Activated CD8-positive, alpha-beta memory T cell treated with anti-CD3 and anti-CD28 coated beads, Interleukin-2, amount 10 ng/mL, durations not matched to agents 7 days and 5 days (primary cell): ENCODE data around the gene RAB35. TPM values are rescaled to one million over a fixed set of nuclear protein-coding genes. Genes with fewer than 3 reads are reported as not detected.
A peak's percentile ranks its signal among the peaks of the same experiment; 100 is the strongest.

ENCODE experiments used
- ATAC-seq: fragments of 150-1000 bp; cut with Tn5 transposase; one replicate; pipeline ENCODE4 v1.10.0; 2021; ENCODE audit warnings: moderate library complexity
- CTCF ChIA-PET: fragments of 350-600 bp; sonication (Branson Sonifier 250); formaldehyde crosslinking; loops from one replicate; lab custom pipeline; 2021; ENCODE audit warnings: antibody characterized with exemption; lab: Charles Lee
- DNase-seq: peaks from one replicate; pipeline ENCODE4 v3.0.0-alpha.2; 2020
- H3K27ac Mint-ChIP-seq: one replicate; pipeline ENCODE4 v1.8.0; 2021; ENCODE audit warnings: mild to moderate bottlenecking, mixed read lengths
- H3K27me3 Mint-ChIP-seq: one replicate; pipeline ENCODE4 v1.8.0; 2021; ENCODE audit warnings: mixed read lengths
- H3K36me3 Mint-ChIP-seq: one replicate; pipeline ENCODE4 v1.8.0; 2021; ENCODE audit warnings: mild to moderate bottlenecking, mixed read lengths
- H3K4me1 Mint-ChIP-seq: one replicate; pipeline ENCODE4 v1.8.0; 2021; ENCODE audit warnings: mixed read lengths
- H3K4me3 Mint-ChIP-seq: one replicate; pipeline ENCODE4 v1.8.0; 2021; ENCODE audit warnings: mild to moderate bottlenecking, moderate library complexity, mixed read lengths
- H3K9me3 Mint-ChIP-seq: one replicate; pipeline ENCODE4 v1.8.0; 2022; ENCODE audit warnings: low read depth, mixed read lengths
- total RNA-seq, 2 experiments: library from RNA; stranded (reverse); gene quantifications; one replicate each; pipeline ENCODE4 v1.2.3, GENCODE V29; 2021

The RAB35 gene
- total RNA-seq, 2 experiments from 2014 or later = 63.7 to 81.3 TPM

DNA sequence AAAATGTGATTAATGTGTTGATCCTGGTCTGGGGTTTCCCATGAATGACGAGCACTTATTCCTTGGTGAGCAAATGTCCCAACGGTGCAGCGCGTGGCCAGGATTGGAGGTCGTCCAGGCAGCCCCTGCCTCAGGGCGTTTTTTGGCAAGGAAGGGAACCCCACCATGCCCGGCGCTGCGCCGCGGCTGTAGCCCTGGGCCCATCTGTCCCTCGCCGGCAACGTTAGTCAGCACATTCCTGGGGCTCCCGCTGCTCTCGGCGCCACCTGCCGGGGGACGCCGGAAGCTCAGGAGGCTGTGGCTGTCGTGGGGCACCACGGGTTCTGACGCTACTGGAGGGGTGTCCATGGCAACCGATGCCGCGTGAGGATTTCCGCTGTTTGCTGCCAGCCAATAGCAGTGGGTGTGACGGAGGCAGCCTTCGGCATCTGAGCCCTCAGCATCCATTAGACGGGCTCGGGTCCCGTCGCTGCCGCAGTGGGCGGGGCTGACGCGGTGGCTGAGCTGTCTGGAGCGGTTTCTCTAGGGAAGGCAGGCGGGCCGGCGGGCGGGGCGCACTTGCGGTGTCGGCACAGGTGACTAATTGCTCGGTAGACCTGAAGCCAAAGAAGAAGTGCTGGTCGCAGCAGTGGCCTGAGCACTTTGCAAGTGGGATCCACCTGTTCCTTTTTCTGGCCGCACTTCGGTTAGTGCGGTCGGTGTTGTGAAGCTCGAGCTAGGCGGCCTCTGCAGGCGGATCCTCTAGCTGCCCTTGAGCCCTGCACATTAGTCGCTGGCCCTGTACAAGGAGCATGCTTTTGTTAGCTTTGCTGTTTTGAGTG is 29.5 kb downstream of the RAB35 start:
- H3K9me3 Mint-ChIP-seq = no peaks in the 10 kb centered on the region
- H3K4me3 Mint-ChIP-seq = peak overlapping the region; percentile 70
- ATAC-seq = peak; percentile 95
- CTCF ChIA-PET = interaction anchor here (0.7 to 2.1 kb wide), 31 partner anchors 9 to 1801 kb away, joined by 3 to 26 read pairs (median 3); partner anchors contain the start of genes BICDL1, PSMD9, RAB35 and RPLP0
- H3K27ac Mint-ChIP-seq = peak overlapping the region; percentile 84
- peak; percentile 100 for DNase-seq
- peaks cover 24% of the 10 kb centered on the region for H3K36me3 Mint-ChIP-seq
- H3K4me1 Mint-ChIP-seq = peaks cover 46% of the 10 kb centered on the region
- no peaks in the 10 kb centered on the region for H3K27me3 Mint-ChIP-seq

DNA sequence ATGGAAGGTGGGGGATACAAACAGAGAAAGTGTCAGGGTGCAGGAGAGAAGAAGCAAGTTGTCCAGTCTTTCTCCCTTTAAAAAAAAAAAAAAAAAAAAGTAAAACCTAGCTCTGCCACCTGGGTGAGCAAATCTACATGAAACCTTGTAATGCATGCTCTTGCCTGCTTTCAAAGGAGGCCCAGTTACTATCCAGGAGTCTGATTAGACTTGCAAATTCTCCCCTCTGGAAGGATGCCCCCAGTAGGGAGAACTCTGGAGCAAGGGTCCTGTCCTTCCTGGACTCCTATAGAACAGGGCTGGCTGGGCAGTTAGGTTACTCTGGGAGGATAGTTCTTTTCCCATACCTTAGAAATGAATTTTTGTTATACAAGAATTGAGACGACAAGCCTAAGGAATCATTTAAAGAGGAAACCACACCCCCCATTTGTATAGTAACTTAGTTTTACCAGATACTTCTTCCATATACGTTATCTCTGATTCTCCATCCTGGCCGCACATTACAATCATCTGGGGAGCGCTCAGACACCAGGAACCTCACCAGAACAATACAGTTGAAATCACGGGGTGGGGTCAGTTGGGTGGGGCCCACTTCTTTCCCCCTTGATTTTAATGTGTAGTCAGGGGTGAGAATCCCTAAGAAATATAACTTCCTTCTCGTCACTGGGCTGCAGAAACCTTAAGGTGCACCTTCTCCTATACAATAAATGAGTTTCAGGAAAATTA is 30.5 kb downstream of the RAB35 start:
- H3K4me3 Mint-ChIP-seq = no peak overlapping the region
- H3K4me1 Mint-ChIP-seq = peaks cover 46% of the 10 kb centered on the region
- CTCF ChIA-PET = interaction anchor here (0.6 to 2.1 kb wide), 14 partner anchors 15 to 142 kb away, joined by 3 to 26 read pairs (median 6); partner anchors contain the start of genes BICDL1 and RAB35
- no peaks in the 10 kb centered on the region for H3K9me3 Mint-ChIP-seq
- H3K27ac Mint-ChIP-seq = peak overlapping the region; percentile 84
- DNase-seq = no peak
- no peak for ATAC-seq
- peaks cover 27% of the 10 kb centered on the region for H3K36me3 Mint-ChIP-seq
- H3K27me3 Mint-ChIP-seq = no peaks in the 10 kb centered on the region

DNA sequence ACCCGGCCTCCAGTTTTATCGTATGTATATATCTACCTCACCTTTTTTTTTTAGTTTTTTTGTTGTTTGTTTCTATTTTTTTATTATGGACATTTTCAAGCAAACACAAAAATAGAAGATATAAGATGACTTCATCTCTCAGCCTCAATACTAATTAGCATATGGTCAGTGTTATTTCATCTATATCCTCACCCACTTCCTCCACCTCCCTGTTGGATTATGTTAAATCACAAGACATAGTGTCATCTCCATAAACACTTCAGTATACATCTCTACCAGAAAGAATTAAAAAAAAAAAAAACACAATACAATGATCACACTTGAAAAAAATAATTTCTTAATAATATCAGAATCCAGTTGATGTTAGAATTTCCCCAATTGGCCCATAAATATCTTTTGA is 34.9 kb downstream of the RAB35 start:
- ATAC-seq (no peak), DNase-seq (no peak)
- Mint-ChIP-seq H3K4me1 (peaks cover 25% of the 10 kb centered on the region), H3K27me3 (no peaks in the 10 kb centered on the region), H3K27ac (no peak overlapping the region), H3K36me3 (peaks cover 19% of the 10 kb centered on the region), H3K9me3 (no peaks in the 10 kb centered on the region), H3K4me3 (no peak overlapping the region)
- CTCF ChIA-PET = no interaction called here

DNA sequence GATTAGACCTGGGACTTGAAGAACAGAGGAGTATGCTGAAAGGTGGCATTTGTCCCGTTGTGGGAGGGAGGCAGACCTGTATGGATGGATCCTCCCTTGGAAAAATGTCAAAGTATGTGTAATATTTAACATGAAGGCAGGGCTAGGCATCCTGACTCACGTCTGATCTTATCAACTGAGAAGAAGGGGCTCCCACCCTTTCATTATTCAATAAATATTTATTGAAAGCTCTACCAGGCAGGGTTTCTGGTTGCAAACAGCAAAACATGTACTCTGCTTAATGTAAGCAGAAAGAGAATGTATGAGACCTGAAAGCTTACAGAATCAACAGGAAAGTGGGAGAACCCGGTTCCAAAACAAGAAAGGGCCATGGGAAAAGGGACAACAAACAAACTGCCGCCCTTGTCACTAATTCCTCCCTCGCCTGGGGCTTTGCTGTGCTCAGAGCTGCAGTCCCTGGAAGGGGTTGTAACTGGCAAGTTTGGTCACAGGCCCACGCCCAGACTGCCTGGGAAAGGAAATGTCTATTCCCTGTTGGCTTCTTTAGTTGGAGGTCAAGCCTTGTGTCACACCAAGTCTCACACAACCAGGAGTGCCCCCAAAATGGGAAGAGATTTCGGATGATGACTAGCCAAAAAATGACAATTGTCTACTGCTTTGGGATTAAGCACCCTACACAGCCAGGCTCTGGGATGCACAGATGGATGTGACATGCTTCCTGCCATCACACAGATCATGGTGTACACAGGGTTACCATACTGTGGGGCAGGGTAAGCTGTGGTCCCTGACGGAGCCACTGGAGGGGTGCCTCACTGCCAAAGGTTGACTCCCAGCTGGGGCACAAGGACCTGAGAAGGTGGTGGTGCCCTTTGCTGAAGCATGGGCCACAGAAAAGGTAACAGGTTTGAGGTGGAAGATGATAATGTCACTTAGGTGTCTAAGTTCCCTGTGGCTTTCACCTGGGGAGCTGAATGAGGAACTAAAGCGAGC is 36.8 kb downstream of the RAB35 start:
- no peak overlapping the region for H3K27ac Mint-ChIP-seq
- peaks cover 21% of the 10 kb centered on the region for H3K36me3 Mint-ChIP-seq
- CTCF ChIA-PET = interaction anchor here (0.6 kb wide), 1 partner anchor 14 kb away, joined by 3 read pairs; no protein-coding TSS in a partner anchor

DNA sequence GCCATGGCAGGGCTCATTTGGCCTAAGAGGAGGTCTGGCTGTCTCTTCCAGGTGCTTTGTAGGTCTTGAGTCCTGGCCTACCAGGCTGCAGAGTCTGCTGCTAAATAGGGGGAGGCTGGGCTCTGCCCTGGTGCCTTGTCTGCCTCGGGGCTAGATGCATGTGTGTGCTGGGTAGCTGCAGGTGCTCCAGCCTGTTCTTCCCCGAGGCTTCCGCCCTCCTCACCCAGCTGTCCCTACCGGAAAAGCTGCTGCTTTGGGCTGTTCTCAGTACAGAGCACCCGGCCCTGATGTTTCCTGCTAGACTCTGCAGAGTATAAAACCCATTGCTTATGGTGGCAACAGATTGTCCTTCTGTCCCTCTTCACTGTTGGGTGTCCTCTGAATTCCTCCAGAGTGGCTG is 37.7 kb downstream of the RAB35 start:
- no peaks in the 10 kb centered on the region for H3K27me3 Mint-ChIP-seq
- H3K4me1 Mint-ChIP-seq = peaks cover 7% of the 10 kb centered on the region
- peaks cover 24% of the 10 kb centered on the region for H3K36me3 Mint-ChIP-seq
- no peaks in the 10 kb centered on the region for H3K9me3 Mint-ChIP-seq
- CTCF ChIA-PET = interaction anchor here (0.9 to 1.7 kb wide), 2 partner anchors 8 to 79 kb away, joined by 3 to 6 read pairs; no protein-coding TSS in a partner anchor
- no peak overlapping the region for H3K27ac Mint-ChIP-seq
- H3K4me3 Mint-ChIP-seq = no peak overlapping the region
- ATAC-seq = no peak
- no peak for DNase-seq

More for the DNA sequence above, 36.8 kb downstream of the RAB35 start:
- ATAC-seq (no peak), DNase-seq (no peak)
- peaks cover 11% of the 10 kb centered on the region for H3K4me1 Mint-ChIP-seq
- no peaks in the 10 kb centered on the region for H3K9me3 Mint-ChIP-seq
- no peaks in the 10 kb centered on the region for H3K27me3 Mint-ChIP-seq
- no peak overlapping the region for H3K4me3 Mint-ChIP-seq

DNA sequence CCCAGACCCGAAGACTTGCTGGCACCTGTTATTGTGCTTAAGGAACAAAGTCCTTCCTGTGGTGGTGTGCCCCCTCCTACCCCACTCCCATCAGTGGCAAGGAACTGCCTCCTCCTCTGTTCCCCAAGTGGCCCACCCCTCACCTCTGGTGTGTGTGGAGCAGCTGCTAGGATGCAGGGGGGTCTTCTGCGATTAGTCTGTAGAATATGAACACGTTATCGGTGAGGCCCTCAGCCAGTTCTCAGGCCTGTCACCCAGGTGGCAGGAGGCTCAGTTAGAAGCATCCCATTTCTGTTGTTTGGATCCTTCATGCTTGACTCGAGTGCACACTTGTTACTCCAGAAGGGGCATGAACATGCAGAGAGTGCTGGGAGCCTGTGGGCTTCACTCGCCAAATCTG is 39.3 kb downstream of the RAB35 start:
- Mint-ChIP-seq H3K4me3 (no peak overlapping the region), H3K4me1 (peaks cover 7% of the 10 kb centered on the region), H3K9me3 (no peaks in the 10 kb centered on the region), H3K27ac (no peak overlapping the region), H3K36me3 (peaks cover 31% of the 10 kb centered on the region), H3K27me3 (no peaks in the 10 kb centered on the region)
- CTCF ChIA-PET = interaction anchor here (1.3 kb wide), 1 partner anchor 139 kb away, joined by 3 read pairs; no protein-coding TSS in a partner anchor
- no peak for DNase-seq
- no peak for ATAC-seq

DNA sequence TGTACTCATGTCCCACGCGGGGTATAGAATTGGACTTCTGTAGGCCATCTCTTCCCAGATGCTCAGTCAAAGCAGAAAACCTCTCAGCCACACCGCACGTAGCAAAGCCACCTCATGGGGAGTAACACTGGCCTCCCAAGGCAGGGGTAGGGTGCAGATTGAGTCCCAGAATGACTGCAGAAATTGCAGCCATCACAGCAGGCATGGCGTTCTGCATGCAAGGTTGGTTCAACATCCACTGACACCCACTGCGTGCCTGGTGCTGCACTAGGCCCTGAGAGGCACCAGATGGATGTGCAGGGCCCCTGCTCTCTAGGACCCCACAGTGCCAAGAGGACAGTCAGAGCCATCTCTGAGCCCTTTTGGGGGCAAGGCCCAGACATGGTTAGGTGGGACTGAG is 39.9 kb downstream of the RAB35 start:
- Mint-ChIP-seq H3K4me3 (no peak overlapping the region), H3K27ac (no peak overlapping the region), H3K9me3 (no peaks in the 10 kb centered on the region), H3K36me3 (peaks cover 31% of the 10 kb centered on the region), H3K4me1 (peaks cover 7% of the 10 kb centered on the region), H3K27me3 (no peaks in the 10 kb centered on the region)
- no peak for DNase-seq
- ATAC-seq = no peak
- CTCF ChIA-PET = no interaction called here

DNA sequence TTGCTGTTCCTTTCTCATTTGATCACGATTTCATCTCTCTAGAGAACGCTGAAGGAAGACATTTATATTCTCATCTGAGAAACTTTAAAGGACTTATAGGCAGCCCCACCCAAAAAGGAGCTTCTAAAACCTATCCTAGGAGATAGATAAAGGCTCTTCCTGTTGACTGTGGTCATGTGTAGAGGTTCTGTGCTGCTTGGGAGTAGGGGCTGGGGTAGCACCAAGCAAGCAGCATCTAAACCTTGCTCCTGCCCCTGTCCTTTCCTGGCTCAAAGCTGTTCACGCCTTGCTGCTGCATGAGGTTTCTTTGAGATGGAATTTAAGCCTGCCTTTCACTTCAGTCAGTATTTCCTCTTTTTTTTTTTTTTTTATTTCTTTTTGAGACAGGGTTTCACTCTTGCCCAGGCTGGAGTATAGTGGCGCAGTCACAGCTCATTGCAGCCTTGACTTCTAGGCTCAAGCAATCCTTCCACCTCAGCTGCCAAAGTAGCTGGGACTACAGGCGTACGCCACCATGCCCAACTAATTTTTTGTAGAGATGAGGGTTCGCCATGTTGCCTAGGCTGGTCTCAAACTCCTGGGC is 41.4 kb downstream of the RAB35 start:
- peaks cover 29% of the 10 kb centered on the region for H3K36me3 Mint-ChIP-seq
- H3K27me3 Mint-ChIP-seq = no peaks in the 10 kb centered on the region
- no peak for ATAC-seq
- no peaks in the 10 kb centered on the region for H3K9me3 Mint-ChIP-seq
- H3K27ac Mint-ChIP-seq = peak overlapping the region; percentile 46
- DNase-seq = no peak
- H3K4me3 Mint-ChIP-seq = no peak overlapping the region
- H3K4me1 Mint-ChIP-seq = peaks cover 7% of the 10 kb centered on the region
- CTCF ChIA-PET = no interaction called here

DNA sequence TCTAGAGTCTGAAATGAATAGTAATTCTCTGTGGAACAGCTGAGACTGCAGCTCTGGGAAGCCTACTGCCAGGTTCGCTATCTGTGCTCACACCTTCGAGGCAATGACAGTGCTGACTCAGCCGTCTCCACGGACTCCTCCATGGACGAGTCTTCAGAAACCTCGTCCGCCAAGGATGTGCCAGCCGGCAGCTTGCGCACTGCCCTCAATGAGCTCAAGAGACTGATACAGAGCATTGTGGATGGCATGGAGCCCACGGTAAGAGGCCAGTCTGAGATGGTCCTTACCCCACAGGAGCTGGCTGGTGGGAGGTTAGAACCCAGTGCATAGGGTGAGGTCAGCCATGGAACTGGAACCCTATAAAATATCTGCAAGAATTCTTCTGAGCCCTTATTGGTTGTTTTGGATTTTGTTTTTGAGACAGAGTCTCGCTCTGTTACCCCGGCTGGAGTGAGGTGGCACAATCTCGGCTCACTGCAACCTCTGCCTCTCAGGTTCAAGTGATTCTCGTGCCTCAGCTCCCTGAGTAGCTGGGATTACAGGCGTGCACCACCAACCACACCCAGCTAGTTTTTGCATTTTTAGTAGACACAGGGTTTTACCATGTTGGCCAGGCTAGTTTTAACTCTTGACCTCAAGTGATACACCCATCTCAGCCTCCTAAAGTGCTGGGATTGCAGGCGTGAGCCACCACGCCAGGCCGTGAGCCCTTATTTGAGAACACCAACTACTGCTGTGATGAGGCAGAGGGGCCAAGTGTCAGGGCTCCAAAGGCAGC is 43.9 kb downstream of the RAB35 start:
- CTCF ChIA-PET = no interaction called here
- Mint-ChIP-seq H3K27ac (no peak overlapping the region), H3K27me3 (no peaks in the 10 kb centered on the region), H3K9me3 (no peaks in the 10 kb centered on the region), H3K36me3 (peaks cover 29% of the 10 kb centered on the region), H3K4me1 (peaks cover 7% of the 10 kb centered on the region), H3K4me3 (no peak overlapping the region)
- ATAC-seq = no peak
- DNase-seq = no peak

DNA sequence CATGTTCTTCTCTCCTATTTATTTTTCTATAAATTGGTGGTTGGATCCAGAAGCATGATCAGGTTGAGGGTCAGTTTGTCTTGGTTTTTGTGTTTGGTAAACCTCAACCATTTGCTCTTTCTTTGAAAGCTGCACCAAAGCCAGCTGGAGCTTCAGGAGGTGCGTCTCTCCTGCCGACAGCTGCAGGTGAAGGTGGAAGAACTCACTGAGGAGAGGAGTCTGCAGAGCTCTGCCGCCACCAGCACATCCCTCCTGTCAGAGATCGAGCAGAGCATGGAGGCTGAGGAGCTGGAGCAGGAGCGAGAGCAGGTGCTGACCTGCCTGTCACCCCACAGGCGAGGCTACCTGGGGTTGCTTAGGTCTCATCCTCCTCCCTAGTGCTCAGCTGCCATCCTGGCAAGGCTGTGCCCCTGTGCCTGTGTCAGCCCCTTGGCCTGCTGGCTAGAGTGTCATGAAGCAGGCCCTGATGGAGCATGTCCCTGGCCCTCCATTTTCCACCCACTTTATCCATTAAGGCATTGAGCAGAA is 45.0 kb downstream of the RAB35 start:
- H3K27me3 Mint-ChIP-seq = no peaks in the 10 kb centered on the region
- H3K27ac Mint-ChIP-seq = no peak overlapping the region
- peaks cover 7% of the 10 kb centered on the region for H3K4me1 Mint-ChIP-seq
- H3K9me3 Mint-ChIP-seq = no peaks in the 10 kb centered on the region
- ATAC-seq (no peak), DNase-seq (no peak)
- H3K4me3 Mint-ChIP-seq = no peak overlapping the region
- CTCF ChIA-PET = no interaction called here
- H3K36me3 Mint-ChIP-seq = peaks cover 30% of the 10 kb centered on the region

DNA sequence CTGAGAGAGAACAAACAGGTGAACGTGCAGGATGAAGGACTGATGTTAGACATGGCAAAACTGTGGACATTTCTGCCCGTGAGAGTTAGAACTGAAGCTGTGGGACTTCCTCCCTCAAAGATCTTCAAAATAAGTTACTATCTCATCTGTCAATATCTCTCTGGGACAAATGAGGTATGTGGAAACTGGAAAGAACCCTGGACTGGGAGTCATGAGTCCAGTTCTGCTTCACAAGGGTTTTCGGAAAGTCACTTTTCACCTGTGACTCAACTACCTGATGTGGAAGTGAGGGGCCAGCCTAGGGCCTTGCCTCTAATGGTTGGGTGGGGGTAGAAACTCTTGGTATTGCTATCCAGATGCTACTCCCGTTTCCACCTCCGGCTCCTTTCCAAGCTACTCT is 47.3 kb downstream of the RAB35 start:
- Mint-ChIP-seq H3K27me3 (no peaks in the 10 kb centered on the region), H3K36me3 (peaks cover 24% of the 10 kb centered on the region), H3K4me3 (no peak overlapping the region), H3K27ac (no peak overlapping the region), H3K4me1 (no peaks in the 10 kb centered on the region), H3K9me3 (no peaks in the 10 kb centered on the region)
- DNase-seq = no peak
- no peak for ATAC-seq
- CTCF ChIA-PET = interaction anchor here (1.6 kb wide), 1 partner anchor 18 kb away, joined by 4 read pairs; no protein-coding TSS in a partner anchor
